ENCODE results near the gene EXT2.

- no peak for TF ChIP-seq JUND (IDR thresholded peaks at IDR 0.05)
- TF ChIP-seq EZH2phosphoT487 (IDR thresholded peaks at IDR 0.05; ENCODE audit: borderline replicate concordance, low read depth), result no peak
- no peak for TF ChIP-seq REST (IDR thresholded peaks at IDR 0.05; ENCODE audit: low read depth, low read length)
- no peak for TF ChIP-seq CTCF (IDR thresholded peaks at IDR 0.05)
- no peak for TF ChIP-seq TAF1 (IDR thresholded peaks at IDR 0.05; ENCODE audit: borderline replicate concordance, low read depth, low read length)
- no peak for TF ChIP-seq POLR2AphosphoS5 (IDR thresholded peaks at IDR 0.05; ENCODE audit: low read depth, low read length)
- no peak for TF ChIP-seq MAX (IDR thresholded peaks at IDR 0.05; ENCODE audit: low read depth)
- no peak for TF ChIP-seq FOSL2 (IDR thresholded peaks at IDR 0.05; ENCODE audit: borderline replicate concordance, low read depth)
Measured at GRCh38 chr11:44143987-44144909, 48.8 kb downstream of the EXT2 start.
